ENCODE data around the gene MTUS2. TPM values are rescaled to one million over a fixed set of nuclear protein-coding genes. Genes with fewer than 3 reads are reported as not detected.

Gene MTUS2
- total RNA-seq, 1 experiment from 2014 or later: 1.7 TPM

GRCh38 chr13:29292045-29292444 lies 471.9 kb downstream of the MTUS2 start:
- Mint-ChIP-seq H3K27me3 (ENCODE audit: insufficient read depth, unreplicated experiment) (peaks cover 17% of the 10 kb centered on the region), H3K36me3 (ENCODE audit: insufficient read depth, unreplicated experiment) (no peaks in the 10 kb centered on the region), H3K4me1 (ENCODE audit: low read depth, unreplicated experiment) (no peaks in the 10 kb centered on the region), H3K27ac (ENCODE audit: unreplicated experiment) (no peak overlapping the region), H3K4me3 (ENCODE audit: unreplicated experiment) (no peak overlapping the region), H3K9me3 (ENCODE audit: unreplicated experiment) (no peaks in the 10 kb centered on the region)
- TF ChIP-seq CTCF (IDR thresholded peaks at IDR 0.05; ENCODE audit: insufficient read depth in 1 of 2, low read depth in 1 of 2, low read length in 1 of 2, severe bottlenecking in 1 of 2, unreplicated experiment in 1 of 2): no peak
- Histone ChIP-seq H3K9me3 (no peaks in the 10 kb centered on the region), H3K4me3 (ENCODE audit: low read depth, low read length) (no peak overlapping the region), H3K27me3 (replicated peaks; ENCODE audit: control insufficient read depth, insufficient read depth, low read length) (no peaks in the 10 kb centered on the region), H3K4me1 (no peaks in the 10 kb centered on the region), H3K36me3 (ENCODE audit: control insufficient read depth, insufficient read depth, low read length) (no peaks in the 10 kb centered on the region)
- POLR2A ChIA-PET: no interaction called here
- no TSS peak for BruUV-seq (replicated peaks)
- no peak for DNase-seq
- CTCF ChIA-PET: no interaction called here
- intact Hi-C loops (cut with micrococcal nuclease; ENCODE audit: unreplicated experiment): loop anchor here (10.0 kb wide), 1 partner anchor 183 kb away; no protein-coding TSS in a partner anchor

DNA sequence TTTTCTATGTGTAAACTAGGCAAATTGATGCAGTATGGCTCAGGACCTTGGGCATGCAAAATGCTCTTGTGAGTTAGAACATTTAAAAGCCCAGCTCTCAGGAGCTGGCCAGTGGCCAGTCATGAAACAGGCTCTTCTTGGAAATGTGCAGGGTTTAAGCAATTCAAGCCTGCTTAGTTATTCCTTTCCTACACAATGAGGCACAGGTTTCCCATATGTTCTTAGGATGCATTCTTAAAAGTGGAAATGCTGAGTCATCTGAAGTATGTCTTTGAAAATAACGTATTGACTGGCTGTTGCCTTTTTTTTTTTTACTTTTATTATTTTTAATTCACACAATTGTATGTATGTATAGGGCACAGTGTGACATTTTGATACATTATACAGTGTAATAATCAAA lies 474.7 kb downstream of the MTUS2 start:
- Mint-ChIP-seq H3K36me3 (ENCODE audit: insufficient read depth, unreplicated experiment) (no peaks in the 10 kb centered on the region), H3K27ac (ENCODE audit: unreplicated experiment) (no peak overlapping the region), H3K9me3 (ENCODE audit: unreplicated experiment) (no peaks in the 10 kb centered on the region), H3K4me1 (ENCODE audit: low read depth, unreplicated experiment) (no peaks in the 10 kb centered on the region), H3K27me3 (ENCODE audit: insufficient read depth, unreplicated experiment) (peaks cover 5% of the 10 kb centered on the region), H3K4me3 (ENCODE audit: unreplicated experiment) (no peak overlapping the region)
- H3K4me1 ChIP-seq: no peaks in the 10 kb centered on the region
- H3K36me3 ChIP-seq (ENCODE audit: control insufficient read depth, insufficient read depth, low read length): no peaks in the 10 kb centered on the region
- intact Hi-C loops (cut with micrococcal nuclease; ENCODE audit: unreplicated experiment): loop anchor here (10.0 kb wide), 1 partner anchor 180 kb away; no protein-coding TSS in a partner anchor
- no peak for TF ChIP-seq CTCF (IDR thresholded peaks at IDR 0.05; ENCODE audit: insufficient read depth in 1 of 2, low read depth in 1 of 2, low read length in 1 of 2, severe bottlenecking in 1 of 2, unreplicated experiment in 1 of 2)
- no peak for DNase-seq
- H3K4me3 ChIP-seq (ENCODE audit: low read depth, low read length): no peak overlapping the region
- ChIA-PET POLR2A (no interaction called here), CTCF (no interaction called here)
- BruUV-seq (replicated peaks): no TSS peak
- H3K27me3 ChIP-seq (replicated peaks; ENCODE audit: control insufficient read depth, insufficient read depth, low read length): no peaks in the 10 kb centered on the region
- no peaks in the 10 kb centered on the region for H3K9me3 ChIP-seq

- Mint-ChIP-seq H3K27me3 (ENCODE audit: insufficient read depth, unreplicated experiment) (no peaks in the 10 kb centered on the region), H3K36me3 (ENCODE audit: insufficient read depth, unreplicated experiment) (no peaks in the 10 kb centered on the region), H3K4me3 (ENCODE audit: unreplicated experiment) (no peak overlapping the region), H3K27ac (ENCODE audit: unreplicated experiment) (no peak overlapping the region), H3K4me1 (ENCODE audit: low read depth, unreplicated experiment) (no peaks in the 10 kb centered on the region), H3K9me3 (ENCODE audit: unreplicated experiment) (peaks cover 21% of the 10 kb centered on the region)
- Histone ChIP-seq H3K36me3 (ENCODE audit: control insufficient read depth, insufficient read depth, low read length) (no peaks in the 10 kb centered on the region), H3K4me1 (no peaks in the 10 kb centered on the region), H3K27me3 (replicated peaks; ENCODE audit: control insufficient read depth, insufficient read depth, low read length) (no peaks in the 10 kb centered on the region), H3K9me3 (peaks cover 3% of the 10 kb centered on the region), H3K4me3 (ENCODE audit: low read depth, low read length) (no peak overlapping the region)
- intact Hi-C loops (cut with micrococcal nuclease; ENCODE audit: unreplicated experiment): no loop called here
- no TSS peak for BruUV-seq (replicated peaks)
- no peak for DNase-seq
- TF ChIP-seq CTCF (IDR thresholded peaks at IDR 0.05; ENCODE audit: insufficient read depth in 1 of 2, low read depth in 1 of 2, low read length in 1 of 2, severe bottlenecking in 1 of 2, unreplicated experiment in 1 of 2): no peak
- ChIA-PET POLR2A (no interaction called here), CTCF (no interaction called here)
These were observed 480.9 kb downstream of the MTUS2 start for GRCh38 chr13:29301027-29301426.
